GM23338 (cell line): ENCODE measurements around the gene ZBTB12. TPM values are rescaled to one million over a fixed set of nuclear protein-coding genes. Genes with fewer than 3 reads are reported as not detected.
A peak's percentile ranks its signal among the peaks of the same experiment; 100 is the strongest.
"Not testable (repeated sequence)": the region's sequence is repeated elsewhere in the genome, so short reads cannot be mapped to it uniquely, and the experiment has no call there.

Experiments
- ATAC-seq: fragments of 200-7000 bp; cut with Tn5 transposase; 3 replicates; pipeline ENCODE4 v1.9.1; 2020
- DNase-seq: peaks from one replicate; pipeline ENCODE4 v3.0.0-alpha.2; 2015; ENCODE audit warnings: low spot score
- H2AFZ ChIP-seq: fragments of 200-600 bp; sonication (generic); 2 replicates; pipeline ENCODE4 v1.8.0; 2016; ENCODE audit warnings: antibody characterized with exemption, mild to moderate bottlenecking, moderate library complexity
- H3F3A ChIP-seq: fragments of 200-600 bp; sonication (generic); replicated peaks from 2 replicates; pipeline ENCODE4 v1.8.0; 2017; ENCODE audit warnings: antibody characterized with exemption, mixed run types, low read depth
- H3K27ac ChIP-seq: fragments of 200-600 bp; sonication (generic); 2 replicates; pipeline ENCODE4 v1.6.1; 2016; ENCODE audit warnings: low read depth
- H3K27me3 ChIP-seq: fragments of 200-600 bp; sonication (generic); 2 replicates; pipeline ENCODE4 v1.8.0; 2016; ENCODE audit warnings: mild to moderate bottlenecking, mixed run types, moderate library complexity; ENCODE audit not compliant: insufficient read depth
- H3K36me3 ChIP-seq: fragments of 200-600 bp; sonication (generic); 2 replicates; pipeline ENCODE4 v1.8.0; 2016; ENCODE audit warnings: mild to moderate bottlenecking; ENCODE audit not compliant: insufficient read depth
- H3K4me1 ChIP-seq: fragments of 200-600 bp; sonication (generic); 2 replicates; pipeline ENCODE4 v1.8.0; 2016; ENCODE audit warnings: mild to moderate bottlenecking, moderate library complexity; ENCODE audit not compliant: insufficient read depth
- H3K4me2 ChIP-seq: fragments of 200-600 bp; sonication (generic); 2 replicates; pipeline ENCODE4 v1.7.1; 2017; ENCODE audit warnings: mixed run types
- H3K4me3 ChIP-seq: fragments of 200-600 bp; sonication (generic); 2 replicates; pipeline ENCODE4 v1.6.1; 2016; ENCODE audit warnings: mixed run types
- H3K79me2 ChIP-seq: fragments of 200-600 bp; sonication (generic); replicated peaks from 2 replicates; pipeline ENCODE4 v1.8.0; 2017; ENCODE audit warnings: mild to moderate bottlenecking; ENCODE audit not compliant: insufficient read depth
- H3K9me2 ChIP-seq: fragments of 200-600 bp; sonication (generic); 2 replicates; pipeline ENCODE4 v1.8.0; 2017; ENCODE audit not compliant: insufficient read depth
- H4K20me1 ChIP-seq: fragments of 200-600 bp; sonication (generic); replicated peaks from 2 replicates; pipeline ENCODE4 v1.8.0; 2017; ENCODE audit warnings: mild to moderate bottlenecking; ENCODE audit not compliant: insufficient read depth
- H3K27ac Mint-ChIP-seq: 2 replicates; pipeline ENCODE4 v1.8.0; 2020; ENCODE audit warnings: inconsistent platforms, mild to moderate bottlenecking, moderate library complexity, mixed read lengths
- H3K27me3 Mint-ChIP-seq: 3 replicates; pipeline ENCODE4 v1.8.0; 2022; ENCODE audit warnings: low read depth, mild to moderate bottlenecking, moderate library complexity, mixed read lengths, inconsistent platforms; ENCODE audit not compliant: insufficient read depth, poor library complexity
- H3K36me3 Mint-ChIP-seq: 3 replicates; pipeline ENCODE4 v1.8.0; 2021; ENCODE audit warnings: low read depth, mild to moderate bottlenecking, inconsistent platforms, moderate library complexity, mixed read lengths
- H3K4me1 Mint-ChIP-seq: 3 replicates; pipeline ENCODE4 v1.8.0; 2020; ENCODE audit warnings: mild to moderate bottlenecking, inconsistent platforms, mixed read lengths
- H3K4me3 Mint-ChIP-seq: 3 replicates; pipeline ENCODE4 v1.8.0; 2021; ENCODE audit warnings: moderate library complexity, mild to moderate bottlenecking, inconsistent platforms, mixed read lengths
- H3K9me3 Mint-ChIP-seq: 3 replicates; pipeline ENCODE4 v1.8.0; 2020; ENCODE audit warnings: moderate library complexity, mild to moderate bottlenecking, inconsistent platforms, mixed read lengths
- ETS1 ChIP-seq: IDR thresholded peaks from 2 replicates; pipeline ENCODE4 v1.6.1; 2016; ENCODE audit warnings: antibody characterized with exemption
- EZH2phosphoT487 ChIP-seq: fragments of 200-600 bp; sonication (generic); IDR thresholded peaks from one replicate; pipeline ENCODE4 v1.8.1; 2018; ENCODE audit warnings: antibody characterized with exemption; ENCODE audit not compliant: unreplicated experiment
- NANOG ChIP-seq: IDR thresholded peaks from 2 replicates; pipeline ENCODE4 v1.6.1; 2016; ENCODE audit warnings: antibody characterized with exemption, borderline replicate concordance
- STAT1 ChIP-seq: IDR thresholded peaks from one replicate; pipeline ENCODE4 v1.6.1; 2016; ENCODE audit warnings: antibody characterized with exemption; ENCODE audit not compliant: unreplicated experiment
- polyA plus RNA-seq: library from polyadenylated mRNA; unstranded; fragments of >200 nt; fragmentation: Nextera tagmentation; extraction: Ambion mirVana; gene quantifications from 2 replicates; pipeline ENCODE4 v1.2.1, GENCODE V29; 2016
- total RNA-seq: library from RNA; depleted of rRNA; stranded (reverse); fragments of >200 nt; shearing (Covaris generic); gene quantifications from 2 replicates; pipeline ENCODE4 v1.2.3, GENCODE V29; 2014

Gene ZBTB12
- total and polyA plus RNA-seq, 2 experiments from 2014 or later = 0.18 to 14.4 TPM

- Mint-ChIP-seq H3K36me3 (no peaks in the 10 kb centered on the region), H3K9me3 (no peaks in the 10 kb centered on the region), H3K27me3 (peaks cover 8% of the 10 kb centered on the region), H3K4me3 (no peak overlapping the region), H3K4me1 (peaks cover 14% of the 10 kb centered on the region), H3K27ac (no peak overlapping the region)
- Histone ChIP-seq H3K9me2 (no peaks in the 10 kb centered on the region), H2AFZ (no peak overlapping the region), H3F3A (peaks cover 5% of the 10 kb centered on the region; the same call in 1 of the 2 replicates), H3K4me2 (no peak overlapping the region), H3K27ac (no peak overlapping the region), H3K4me1 (peaks cover 8% of the 10 kb centered on the region; the same call in 1 of the 2 replicates), H4K20me1 (no peaks in the 10 kb centered on the region), H3K36me3 (no peaks in the 10 kb centered on the region), H3K79me2 (no peaks in the 10 kb centered on the region), H3K27me3 (no peaks in the 10 kb centered on the region), H3K4me3 (no peak overlapping the region)
- TF ChIP-seq EZH2phosphoT487 = no peak
- ATAC-seq (no peak), DNase-seq (no peak)
These were observed 32.5 kb downstream of the ZBTB12 start for GRCh38 chr6:31869343-31869742.

GRCh38 chr6:31868658-31868971, 33.3 kb downstream of the ZBTB12 start:
- not testable (repeated sequence) for H3K9me2 ChIP-seq, H4K20me1 ChIP-seq, H3K27me3 ChIP-seq, H2AFZ ChIP-seq, H3K4me2 ChIP-seq, DNase-seq, H3K36me3 ChIP-seq, H3F3A ChIP-seq, H3K4me3 Mint-ChIP-seq, H3K27me3 Mint-ChIP-seq, H3K27ac ChIP-seq, H3K9me3 Mint-ChIP-seq, H3K4me3 ChIP-seq, H3K27ac Mint-ChIP-seq, ATAC-seq, H3K79me2 ChIP-seq, H3K36me3 Mint-ChIP-seq
- peaks cover 15% of the 10 kb centered on the region for H3K4me1 Mint-ChIP-seq
- peaks cover 11% of the 10 kb centered on the region; the same call in 1 of the 2 replicates for H3K4me1 ChIP-seq

GRCh38 chr6:31865205-31866118, 36.4 kb downstream of the ZBTB12 start:
- no peak for DNase-seq
- ATAC-seq = no peak
- Histone ChIP-seq H3K4me3 (no peak overlapping the region), H3K4me2 (no peak overlapping the region), H3K27ac (no peak overlapping the region), H2AFZ (no peak overlapping the region), H4K20me1 (peaks cover 3% of the 10 kb centered on the region; the same call in 1 of the 2 replicates), H3K27me3 (no peaks in the 10 kb centered on the region), H3K36me3 (no peaks in the 10 kb centered on the region), H3K79me2 (peaks cover 8% of the 10 kb centered on the region; the same call in 1 of the 2 replicates), H3F3A (peaks cover 8% of the 10 kb centered on the region; the same call in 1 of the 2 replicates), H3K9me2 (no peaks in the 10 kb centered on the region), H3K4me1 (peaks cover 12% of the 10 kb centered on the region; the same call in 1 of the 2 replicates)
- peaks cover 2% of the 10 kb centered on the region; the same call in 1 of the 3 replicates for H3K9me3 Mint-ChIP-seq
- peak overlapping the region; percentile 32; the same call in 1 of the 2 replicates for H3K27ac Mint-ChIP-seq
- H3K4me3 Mint-ChIP-seq = peak overlapping the region; percentile 23; the same call in 2 of the 3 replicates
- peaks cover 18% of the 10 kb centered on the region for H3K27me3 Mint-ChIP-seq
- TF ChIP-seq EZH2phosphoT487 (no peak), STAT1 (no peak), ETS1 (no peak), NANOG (no peak)
- H3K4me1 Mint-ChIP-seq = peaks cover 10% of the 10 kb centered on the region
- no peaks in the 10 kb centered on the region; the same call in 2 of the 3 replicates for H3K36me3 Mint-ChIP-seq
